ENCODE data around the gene NTSR1. TPM values are rescaled to one million over a fixed set of nuclear protein-coding genes. Genes with fewer than 3 reads are reported as not detected.
A peak's percentile ranks its signal among the peaks of the same experiment; 100 is the strongest.

The NTSR1 gene
- total and polyA plus RNA-seq, 2 donors (not counting 1 experiment from before 2014, with no cell fraction given): not detected

GRCh38 chr20:62745279-62745951 is 36.8 kb downstream of the NTSR1 start:
- H3K27me3 ChIP-seq (replicated peaks in 1 of 4; ENCODE audit: control extremely low read depth in 1 of 4, control insufficient read depth in 3 of 4, insufficient read depth in 4 of 4, low read length in 3 of 4): peaks cover 0 to 3% (median 0%) of the 10 kb centered on the region in 4 experiments
- peaks cover 8% of the 10 kb centered on the region for H3K27me3 Mint-ChIP-seq
- H3K79me2 ChIP-seq (ENCODE audit: control insufficient read depth, insufficient read depth, low read length): no peaks in the 10 kb centered on the region
- peaks cover 7% of the 10 kb centered on the region for H3K4me1 Mint-ChIP-seq
- H2AFZ ChIP-seq (ENCODE audit: insufficient read depth, low read depth, low read length, poor library complexity, severe bottlenecking): no peak overlapping the region
- H3K9me3 ChIP-seq (ENCODE audit: control extremely low read depth in 1 of 3, control insufficient read depth in 2 of 3, insufficient read depth in 1 of 3, low read length in 2 of 3): peaks cover 0 to 10% (median 0%) of the 10 kb centered on the region in 3 donors
- H3K36me3 ChIP-seq (replicated peaks in 1 of 2; ENCODE audit: control extremely low read depth in 1 of 2, control insufficient read depth in 1 of 2, extremely low read depth in 1 of 2, insufficient read depth in 2 of 2, low read length in 1 of 2): no peaks in the 10 kb centered on the region
- H3K9me3 Mint-ChIP-seq (ENCODE audit: insufficient read depth): peaks cover 5% of the 10 kb centered on the region
- no peaks in the 10 kb centered on the region for H4K20me1 ChIP-seq (ENCODE audit: control insufficient read depth, insufficient read depth, low read length, poor library complexity, severe bottlenecking)
- H3K4me3 ChIP-seq (ENCODE audit: control extremely low read depth in 1 of 5, extremely low read depth in 1 of 5, insufficient read depth in 1 of 5, low read depth in 2 of 5, low read length in 4 of 5): no peak overlapping the region
- intact Hi-C loops (cut with micrococcal nuclease): no loop called here
- H3K27ac ChIP-seq (ENCODE audit: low read length in 2 of 2): no peak overlapping the region
- no peak overlapping the region for H3K9ac ChIP-seq (ENCODE audit: low read length)
- ChIA-PET POLR2A (no interaction called here), CTCF (no interaction called here)
- TF ChIP-seq EZH2 (IDR thresholded peaks at IDR 0.05; ENCODE audit: borderline replicate concordance, insufficient read depth, low read depth, low read length, poor library complexity, severe bottlenecking) (no peak), CTCF (IDR thresholded peaks at IDR 0.05) (no peak)
- no peak overlapping the region for H3K4me3 Mint-ChIP-seq
- no peak for DNase-seq
- H3K27ac Mint-ChIP-seq: peak overlapping the region; percentile 68
- 91% methylated on average over 11 of the region's 11 CpGs for WGBS (ENCODE audit: insufficient coverage)
- no peak for ATAC-seq (ENCODE audit: low read depth)
- H3K4me1 ChIP-seq (ENCODE audit: control insufficient read depth in 2 of 2, insufficient read depth in 2 of 2, low read length in 2 of 2): peaks cover 10 to 13% of the 10 kb centered on the region in 2 donors
- no peak overlapping the region for H3K4me2 ChIP-seq (replicated peaks; ENCODE audit: low read depth, low read length, poor library complexity, severe bottlenecking)

- Histone ChIP-seq H3K36me3 (replicated peaks in 1 of 2; ENCODE audit: control extremely low read depth in 1 of 2, control insufficient read depth in 1 of 2, extremely low read depth in 1 of 2, insufficient read depth in 2 of 2, low read length in 1 of 2) (no peaks in the 10 kb centered on the region), H3K27ac (ENCODE audit: low read length in 2 of 2) (no peak overlapping the region), H3K9me3 (ENCODE audit: control extremely low read depth in 1 of 3, control insufficient read depth in 2 of 3, insufficient read depth in 1 of 3, low read length in 2 of 3) (peaks cover 0 to 8% (median 0%) of the 10 kb centered on the region in 3 donors), H4K20me1 (ENCODE audit: control insufficient read depth, insufficient read depth, low read length, poor library complexity, severe bottlenecking) (no peaks in the 10 kb centered on the region), H3K4me2 (replicated peaks; ENCODE audit: low read depth, low read length, poor library complexity, severe bottlenecking) (no peak overlapping the region), H2AFZ (ENCODE audit: insufficient read depth, low read depth, low read length, poor library complexity, severe bottlenecking) (no peak overlapping the region), H3K9ac (ENCODE audit: low read length) (no peak overlapping the region), H3K4me1 (ENCODE audit: control insufficient read depth in 2 of 2, insufficient read depth in 2 of 2, low read length in 2 of 2) (peaks cover 5 to 8% of the 10 kb centered on the region in 2 donors), H3K4me3 (ENCODE audit: control extremely low read depth in 1 of 5, extremely low read depth in 1 of 5, insufficient read depth in 1 of 5, low read depth in 2 of 5, low read length in 4 of 5) (no peak overlapping the region), H3K79me2 (ENCODE audit: control insufficient read depth, insufficient read depth, low read length) (no peaks in the 10 kb centered on the region), H3K27me3 (replicated peaks in 1 of 4; ENCODE audit: control extremely low read depth in 1 of 4, control insufficient read depth in 3 of 4, insufficient read depth in 4 of 4, low read length in 3 of 4) (peaks cover 0 to 3% (median 0%) of the 10 kb centered on the region in 4 experiments)
- peaks cover 8% of the 10 kb centered on the region for H3K27me3 Mint-ChIP-seq
- no peak overlapping the region for H3K27ac Mint-ChIP-seq
- H3K4me1 Mint-ChIP-seq: peaks cover 3% of the 10 kb centered on the region
- ChIA-PET CTCF (no interaction called here), POLR2A (no interaction called here)
- intact Hi-C loops (cut with micrococcal nuclease): no loop called here
- WGBS (ENCODE audit: insufficient coverage): 95% methylated on average over 5 of the region's 9 CpGs
- TF ChIP-seq CTCF (IDR thresholded peaks at IDR 0.05) (no peak), EZH2 (IDR thresholded peaks at IDR 0.05; ENCODE audit: borderline replicate concordance, insufficient read depth, low read depth, low read length, poor library complexity, severe bottlenecking) (no peak)
- no peak overlapping the region for H3K4me3 Mint-ChIP-seq
- H3K9me3 Mint-ChIP-seq (ENCODE audit: insufficient read depth): peaks cover 5% of the 10 kb centered on the region
- DNase-seq (no peak), ATAC-seq (ENCODE audit: low read depth) (no peak)
These were observed 37.3 kb downstream of the NTSR1 start for GRCh38 chr20:62745952-62746288.

Data from B cell (primary cell).